HG02610 (cell line): ENCODE data around the gene C10orf71.

Source experiments
- ATAC-seq: cut with Tn5 transposase; IDR thresholded peaks from one replicate; pipeline ENCODE4 v1.9.1; 2021; ENCODE audit warnings: mild to moderate bottlenecking, moderate library complexity; ENCODE audit not compliant: unreplicated experiment

The C10orf71 gene

GRCh38 chr10:49374740-49375139 is 75.8 kb downstream of the C10orf71 start:
- ATAC-seq, result no peak

- no peak for ATAC-seq
These were observed 76.6 kb downstream of the C10orf71 start for GRCh38 chr10:49375611-49376010.
